ENCODE data around the gene BCAS4.

Gene BCAS4

GRCh38 chr20:50804437-50805348, 9.8 kb downstream of the BCAS4 start:
- TF ChIP-seq CTCF (IDR thresholded peaks at IDR 0.05): no peak

GRCh38 chr20:50805349-50805684, 10.5 kb downstream of the BCAS4 start:
- TF ChIP-seq CTCF (IDR thresholded peaks at IDR 0.05): no peak

- TF ChIP-seq CTCF (IDR thresholded peaks at IDR 0.05): no peak
Observed at GRCh38 chr20:50806126-50806768, 11.4 kb downstream of the BCAS4 start.

- TF ChIP-seq CTCF (IDR thresholded peaks at IDR 0.05): no peak
Observed at GRCh38 chr20:50810063-50810462, 15.2 kb downstream of the BCAS4 start.

- TF ChIP-seq CTCF (IDR thresholded peaks at IDR 0.05): no peak
Observed at GRCh38 chr20:50810842-50811241, 16.0 kb downstream of the BCAS4 start.

- TF ChIP-seq CTCF (IDR thresholded peaks at IDR 0.05): no peak
Observed at GRCh38 chr20:50813101-50813643, 18.3 kb downstream of the BCAS4 start.

- no peak for TF ChIP-seq CTCF (IDR thresholded peaks at IDR 0.05)
Observed at GRCh38 chr20:50813801-50814200, 18.9 kb downstream of the BCAS4 start.

Data from LNCAP (cell line).